GM18505 (cell line): ENCODE measurements around the gene HEXD.

Experiments
- ATAC-seq: cut with Tn5 transposase; IDR thresholded peaks from one replicate; pipeline ENCODE4 v1.9.1; 2021; ENCODE audit not compliant: unreplicated experiment
- POLR2A ChIP-seq: IDR thresholded peaks from 4 replicates; pipeline ENCODE4 v1.6.1; 2011; ENCODE audit warnings: borderline replicate concordance; ENCODE audit not compliant: insufficient read depth, insufficient read length; ENCODE audit errors: extremely low read depth

The HEXD gene

GRCh38 chr17:82465023-82465603 is 47.0 kb downstream of the HEXD start:
- no peak for TF ChIP-seq POLR2A

DNA sequence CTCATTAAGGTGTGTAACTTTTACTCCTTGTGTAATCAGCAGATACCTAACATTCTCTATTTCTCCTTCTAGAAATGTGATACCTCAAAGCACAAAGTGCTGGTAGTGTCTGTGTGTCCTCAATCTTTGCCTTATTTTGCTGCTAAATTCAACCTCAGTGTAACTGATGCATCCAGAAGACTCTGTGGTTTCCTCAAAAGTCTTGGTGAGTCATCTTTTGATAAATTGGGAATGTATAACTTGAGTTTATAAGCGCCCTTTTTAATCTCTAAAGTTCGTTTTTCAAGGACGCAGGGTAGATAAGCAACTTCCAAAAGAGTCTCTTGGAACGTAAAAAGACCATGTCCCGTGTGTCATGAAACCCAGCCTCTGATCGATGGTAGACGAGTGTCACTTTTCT is 50.5 kb downstream of the HEXD start:
- TF ChIP-seq POLR2A, result no peak
- ATAC-seq, result no peak

More at GRCh38 chr17:82465023-82465603, 47.0 kb downstream of the HEXD start:
- no peak for ATAC-seq

DNA sequence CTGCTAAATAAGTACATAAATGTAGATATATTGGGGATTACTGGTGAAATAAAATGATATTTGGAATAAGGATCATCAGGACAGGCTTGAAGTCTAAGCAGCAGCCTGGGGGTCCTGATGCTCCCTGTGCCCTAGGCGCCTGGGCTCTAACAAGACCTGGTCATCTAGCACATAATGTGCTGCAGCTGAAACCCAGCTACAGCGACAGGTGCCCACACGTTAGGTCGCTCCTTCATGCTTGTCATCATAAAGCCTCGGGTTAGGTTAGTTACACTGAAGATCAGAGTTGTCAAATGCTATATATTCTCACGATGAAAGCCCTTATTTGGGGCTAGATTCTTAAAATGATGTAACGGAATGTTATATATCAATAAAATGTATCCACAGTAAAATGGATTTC is 51.9 kb downstream of the HEXD start:
- no peak for ATAC-seq
- TF ChIP-seq POLR2A, result no peak

GRCh38 chr17:82474223-82475010 is 56.3 kb downstream of the HEXD start:
- no peak for TF ChIP-seq POLR2A
- no peak for ATAC-seq

DNA sequence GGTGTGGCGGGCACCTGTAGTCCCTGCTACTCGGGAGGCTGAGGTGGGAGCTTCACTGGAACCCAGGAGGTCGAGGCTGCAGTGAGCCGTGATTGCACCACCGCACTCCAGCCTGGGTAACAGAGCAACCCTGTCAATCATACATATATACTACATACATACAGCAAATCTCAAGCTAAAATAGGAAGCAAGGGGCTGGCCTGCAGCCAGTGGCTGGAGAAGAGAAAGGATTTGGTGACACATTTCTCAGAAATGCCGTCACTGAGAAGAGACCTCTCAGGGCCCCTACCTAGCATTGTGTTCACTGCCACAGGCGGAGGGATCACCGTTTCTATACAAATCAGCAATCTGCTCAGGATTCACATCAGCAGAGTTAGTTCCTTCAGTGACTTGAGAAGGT is 57.3 kb downstream of the HEXD start:
- no peak for TF ChIP-seq POLR2A
- ATAC-seq, result no peak

GRCh38 chr17:82477934-82478333 is 59.8 kb downstream of the HEXD start:
- no peak for ATAC-seq
- TF ChIP-seq POLR2A, result no peak

- TF ChIP-seq POLR2A, result no peak
- ATAC-seq, result no peak
Observed at GRCh38 chr17:82479602-82480001, 61.5 kb downstream of the HEXD start.

- no peak for ATAC-seq
- TF ChIP-seq POLR2A, result no peak
Observed at GRCh38 chr17:82480318-82480717, 62.2 kb downstream of the HEXD start.

DNA sequence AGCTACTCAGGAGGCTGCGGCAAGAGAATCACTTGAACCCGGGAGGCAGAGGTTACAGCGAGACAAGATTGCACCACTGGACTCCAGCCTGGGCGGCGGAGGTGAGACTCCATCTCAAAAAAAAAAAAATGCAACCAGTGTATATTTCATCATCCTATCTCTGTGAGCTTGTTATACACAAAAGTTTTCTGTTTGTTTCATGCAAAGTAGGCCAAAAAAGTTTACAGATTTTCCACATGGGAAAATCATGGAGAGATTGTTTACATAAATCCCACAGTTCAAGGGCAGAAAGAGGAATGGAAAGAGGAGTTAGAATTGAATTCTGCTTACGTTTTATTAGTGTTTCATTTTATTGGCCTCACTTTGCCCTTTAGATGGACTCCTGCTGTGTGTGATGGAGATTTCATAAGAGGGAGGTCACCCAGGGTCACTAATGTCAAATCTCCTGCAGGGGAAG is 65.1 kb downstream of the HEXD start:
- ATAC-seq, result no peak
- no peak for TF ChIP-seq POLR2A

DNA sequence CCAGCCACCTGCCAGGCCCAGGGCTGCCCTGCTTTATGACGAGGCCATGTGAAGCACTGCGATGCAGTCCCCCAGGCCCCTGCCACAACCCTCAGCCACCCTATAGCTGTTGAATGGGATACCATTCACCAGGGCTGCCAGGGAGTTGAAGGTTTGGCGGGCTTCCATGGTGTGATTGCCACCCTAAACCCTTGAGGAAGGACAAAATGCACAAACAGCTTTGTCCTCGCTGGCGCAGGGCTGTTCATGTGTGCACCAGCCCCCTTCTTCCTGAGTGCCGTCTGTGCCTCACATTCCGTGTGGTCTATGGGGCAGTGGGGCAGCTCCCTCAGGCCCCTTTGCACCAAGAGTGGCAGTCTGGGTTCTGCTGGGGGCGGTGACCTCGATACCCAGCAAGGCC is 65.7 kb downstream of the HEXD start:
- ATAC-seq, result no peak
- TF ChIP-seq POLR2A, result no peak

DNA sequence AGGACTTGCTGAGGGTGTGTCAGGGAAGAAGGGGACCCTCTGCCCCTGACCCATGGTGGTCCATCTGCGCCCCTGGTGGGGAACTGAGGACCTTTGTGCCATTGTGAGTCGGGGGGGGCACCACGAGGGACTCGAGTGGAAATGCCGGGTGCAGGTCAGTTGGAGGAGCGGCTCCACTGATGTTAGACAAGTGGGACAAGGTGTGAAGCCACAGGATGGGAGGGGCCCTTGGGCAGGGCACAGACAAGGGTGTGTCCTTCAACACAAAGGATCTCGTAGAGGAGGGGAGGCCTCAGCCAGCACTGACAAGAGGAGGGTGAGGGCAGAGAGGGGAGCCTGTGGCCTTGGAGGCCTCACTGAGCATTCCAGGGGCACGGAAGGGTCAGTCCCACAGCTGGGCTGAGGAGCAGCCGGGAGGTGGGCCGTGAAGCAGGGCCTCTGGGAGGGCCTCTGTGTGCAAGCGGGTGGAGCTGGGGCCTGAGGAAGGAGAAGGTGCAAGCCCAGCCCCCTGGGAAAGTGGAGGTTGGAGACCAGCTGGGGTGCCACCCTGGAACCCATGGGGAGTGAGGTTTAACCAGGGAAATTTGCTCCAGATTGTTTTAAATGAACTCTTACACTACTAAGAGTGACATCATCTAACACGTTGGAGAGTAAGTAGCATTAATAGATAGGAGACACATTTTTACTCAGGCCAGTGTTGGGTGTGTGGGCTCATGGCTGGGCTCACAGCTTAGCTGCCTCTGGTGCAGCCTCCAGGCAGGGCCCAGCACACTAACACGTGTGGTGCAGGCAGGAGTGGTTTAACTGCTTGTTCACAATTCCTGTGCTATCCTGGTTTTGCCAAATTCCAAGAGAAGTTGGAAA is 68.3 kb downstream of the HEXD start:
- ATAC-seq, result no peak
- TF ChIP-seq POLR2A, result no peak

DNA sequence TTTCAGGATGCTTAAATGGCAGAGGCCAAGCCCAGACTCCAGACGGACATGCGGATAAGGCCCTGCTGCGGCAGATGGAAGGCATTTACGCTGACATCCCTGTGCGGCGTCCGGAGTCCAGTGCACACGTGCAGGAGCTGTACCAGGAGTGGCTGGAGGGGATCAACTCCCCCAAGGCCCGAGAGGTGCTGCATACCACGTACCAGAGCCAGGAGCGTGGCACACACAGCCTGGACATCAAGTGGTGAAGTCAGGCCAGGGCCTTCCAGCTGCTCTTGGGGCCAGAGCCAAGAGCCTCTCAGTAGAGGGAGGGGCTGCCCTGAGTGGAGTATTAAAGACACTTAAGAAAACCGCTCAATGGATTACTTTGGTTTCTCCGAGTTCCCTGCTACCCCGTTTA is 69.8 kb downstream of the HEXD start:
- no peak for ATAC-seq
- TF ChIP-seq POLR2A, result no peak

- no peak for ATAC-seq
- no peak for TF ChIP-seq POLR2A
Observed at GRCh38 chr17:82489117-82489516, 71.0 kb downstream of the HEXD start.
